Neutrophil (primary cell): ENCODE measurements around the gene FGFBP3.

ENCODE experiments used
- H3K27ac ChIP-seq: fragments of 200-600 bp; sonication (generic); 2 replicates; pipeline ENCODE4 v1.5.1; 2016; ENCODE audit warnings: mild to moderate bottlenecking, moderate library complexity
- H3K27me3 ChIP-seq: fragments of 200-600 bp; sonication (generic); 2 replicates; pipeline ENCODE4 v1.6.0; 2016; ENCODE audit warnings: mild to moderate bottlenecking
- H3K36me3 ChIP-seq: fragments of 200-600 bp; sonication (generic); 2 replicates; pipeline ENCODE4 v1.5.1; 2017
- H3K4me1 ChIP-seq, 2 experiments: fragments of 200-600 bp in 1 of 2; sonication (generic) in 1 of 2; 1 replicate in 1 of 2; 2 replicates in 1 of 2; pipeline versions ENCODE4 v1.5.1 to v1.6.1; 2013 to 2016; ENCODE audit warnings: low read depth in 1 of 2, low read length in 1 of 2, mild to moderate bottlenecking in 1 of 2, moderate library complexity in 1 of 2; ENCODE audit not compliant: control insufficient read depth in 1 of 2, insufficient read depth in 1 of 2
- H3K4me3 ChIP-seq, 2 experiments: fragments of 200-600 bp in 1 of 2; sonication (generic) in 1 of 2; 1 replicate in 1 of 2; 2 replicates in 1 of 2; pipeline ENCODE4 v1.5.1; 2013 to 2016; ENCODE audit warnings: low read depth in 1 of 2, low read length in 1 of 2, mild to moderate bottlenecking in 1 of 2, moderate library complexity in 1 of 2
- H3K9me3 ChIP-seq: fragments of 200-600 bp; sonication (generic); 2 replicates; pipeline ENCODE4 v1.5.1; 2016
- CTCF ChIP-seq: fragments of 200-600 bp; sonication (generic); IDR thresholded peaks from 2 replicates; pipeline ENCODE4 v1.5.1; 2016; ENCODE audit warnings: antibody characterized with exemption

FGFBP3 gene

GRCh38 chr10:91930939-91931338 lies 21.7 kb upstream of the FGFBP3 start:
- TF ChIP-seq CTCF = no peak

GRCh38 chr10:91925022-91925320 lies 15.7 kb upstream of the FGFBP3 start:
- Histone ChIP-seq H3K27ac (no peak overlapping the region), H3K4me1 (peaks cover 17% of the 10 kb centered on the region in 2 experiments), H3K36me3 (no peaks in the 10 kb centered on the region), H3K4me3 (no peak overlapping the region), H3K27me3 (no peaks in the 10 kb centered on the region), H3K9me3 (no peaks in the 10 kb centered on the region)
- TF ChIP-seq CTCF = no peak

More at GRCh38 chr10:91930939-91931338, 21.7 kb upstream of the FGFBP3 start:
- H3K27ac ChIP-seq = no peak overlapping the region
- peaks cover 1% of the 10 kb centered on the region for H3K36me3 ChIP-seq
- no peaks in the 10 kb centered on the region for H3K4me1 ChIP-seq
- no peaks in the 10 kb centered on the region for H3K27me3 ChIP-seq
- H3K9me3 ChIP-seq = no peaks in the 10 kb centered on the region
- H3K4me3 ChIP-seq = no peak overlapping the region

- TF ChIP-seq CTCF = no peak
- peak overlapping the region; percentile 76 to 85 for H3K4me3 ChIP-seq
- peak overlapping the region; percentile 86 for H3K27ac ChIP-seq
- no peaks in the 10 kb centered on the region for H3K27me3 ChIP-seq
- H3K9me3 ChIP-seq = no peaks in the 10 kb centered on the region
- peaks cover 17% of the 10 kb centered on the region in 2 experiments for H3K4me1 ChIP-seq
- H3K36me3 ChIP-seq = no peaks in the 10 kb centered on the region
These were observed 15.1 kb upstream of the FGFBP3 start for GRCh38 chr10:91924212-91925021.

- peaks cover 1% of the 10 kb centered on the region for H3K27me3 ChIP-seq
- H3K4me3 ChIP-seq = peak within 1 kb of the TSS; percentile 76 to 85
- H3K36me3 ChIP-seq = no peaks in the 10 kb centered on the region
- no peak for TF ChIP-seq CTCF
- H3K9me3 ChIP-seq = no peaks in the 10 kb centered on the region
- peak within 1 kb of the TSS; percentile 86 for H3K27ac ChIP-seq
- H3K4me1 ChIP-seq = peaks cover 17% of the 10 kb centered on the region in 2 experiments
These were observed 14.3 kb upstream of the FGFBP3 start, which contains the start of gene BTAF1 for GRCh38 chr10:91923371-91924211. Gene BTAF1, plus strand, starts transcription at chr10:91923770. Its CDS starts 307 bp downstream, at chr10:91924077.

- Histone ChIP-seq H3K4me3 (no peak overlapping the region), H3K27ac (no peak overlapping the region), H3K27me3 (peaks cover 27% of the 10 kb centered on the region), H3K36me3 (no peaks in the 10 kb centered on the region), H3K9me3 (no peaks in the 10 kb centered on the region), H3K4me1 (peaks cover 10 to 13% of the 10 kb centered on the region in 2 experiments)
- no peak for TF ChIP-seq CTCF
These were observed 10.4 kb upstream of the FGFBP3 start for GRCh38 chr10:91919651-91920050.
